Central memory CD8-positive, alpha-beta T cell (primary cell): ENCODE data around the gene CHAF1B.
"Not testable (repeated sequence)": the region's sequence is repeated elsewhere in the genome, so short reads cannot be mapped to it uniquely, and the experiment has no call there.

Source experiments
- ATAC-seq: fragments of 150-1000 bp; cut with Tn5 transposase; replicated peaks from 2 replicates; pipeline ENCODE4 v1.10.0; 2022; ENCODE audit warnings: mild to moderate bottlenecking, moderate FRiP score, moderate number of reproducible peaks; ENCODE audit not compliant: poor library complexity, severe bottlenecking; ENCODE audit errors: extremely low read depth
- DNase-seq, 2 donors: peaks; one replicate each; pipeline ENCODE4 v3.0.0; 2021; ENCODE audit warnings: low spot score in 2 of 2
- H3K27ac Mint-ChIP-seq: one replicate; pipeline ENCODE4 v1.8.0; 2022; ENCODE audit warnings: low read depth, mild to moderate bottlenecking, moderate library complexity, mixed read lengths
- H3K27me3 Mint-ChIP-seq: one replicate; pipeline ENCODE4 v1.8.0; 2022; ENCODE audit warnings: mixed read lengths
- H3K36me3 Mint-ChIP-seq: one replicate; pipeline ENCODE4 v1.8.0; 2022; ENCODE audit warnings: mild to moderate bottlenecking, moderate library complexity, mixed read lengths; ENCODE audit not compliant: insufficient read depth
- H3K4me1 Mint-ChIP-seq: one replicate; pipeline ENCODE4 v1.8.0; 2022; ENCODE audit warnings: mixed read lengths
- H3K4me3 Mint-ChIP-seq: one replicate; pipeline ENCODE4 v1.8.0; 2022; ENCODE audit warnings: mild to moderate bottlenecking, moderate library complexity, mixed read lengths
- H3K9me3 Mint-ChIP-seq: one replicate; pipeline ENCODE4 v1.8.0; 2022; ENCODE audit warnings: mixed read lengths

CHAF1B gene

DNA sequence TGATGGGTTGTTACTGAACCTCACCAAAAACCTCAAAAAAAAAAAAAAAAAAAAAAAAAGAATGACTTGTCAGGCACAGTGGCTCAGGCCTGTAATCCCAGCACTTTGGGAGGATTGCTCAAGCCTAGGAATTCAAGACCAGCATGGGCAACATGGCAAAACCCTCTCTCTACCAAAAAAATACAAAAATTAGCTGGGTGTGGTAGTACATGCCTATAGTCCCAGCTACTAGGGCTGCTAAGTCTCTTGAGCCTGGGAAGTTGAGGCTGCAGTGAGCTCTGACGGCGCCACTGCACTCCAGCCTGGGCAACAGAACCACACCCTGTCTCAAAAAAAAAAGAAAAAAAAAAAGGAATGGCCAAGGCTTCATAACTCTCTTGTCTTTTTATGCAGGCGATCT is 11.1 kb downstream of the CHAF1B start:
- H3K36me3 Mint-ChIP-seq: peaks cover 14% of the 10 kb centered on the region
- no peaks in the 10 kb centered on the region for H3K4me1 Mint-ChIP-seq
- DNase-seq: no peak
- ATAC-seq: no peak
- H3K27me3 Mint-ChIP-seq: no peaks in the 10 kb centered on the region
- H3K9me3 Mint-ChIP-seq: no peaks in the 10 kb centered on the region
- peak overlapping the region; percentile 67 for H3K27ac Mint-ChIP-seq
- no peak overlapping the region for H3K4me3 Mint-ChIP-seq

DNA sequence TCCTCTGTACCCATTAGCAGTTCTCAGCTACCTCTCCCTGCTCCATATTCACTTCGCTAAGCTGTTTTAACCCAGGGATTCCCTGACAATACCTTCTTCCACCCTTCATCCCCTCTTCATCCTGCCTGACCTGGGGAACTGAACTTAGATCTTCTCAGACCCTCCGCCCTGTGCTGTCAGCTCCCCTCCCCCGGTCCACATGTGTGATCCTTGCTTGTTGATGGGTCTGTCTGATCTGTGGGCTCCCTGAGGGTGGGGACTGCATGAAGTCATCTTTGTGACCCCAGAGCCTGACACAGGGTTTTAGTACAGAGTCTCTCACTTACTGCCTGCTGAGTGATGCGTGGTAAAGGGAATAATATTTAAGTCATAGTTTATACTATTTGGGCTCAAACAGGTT is 11.8 kb downstream of the CHAF1B start:
- Mint-ChIP-seq H3K4me3 (no peak overlapping the region), H3K27ac (no peak overlapping the region), H3K9me3 (no peaks in the 10 kb centered on the region), H3K27me3 (no peaks in the 10 kb centered on the region), H3K36me3 (peaks cover 12% of the 10 kb centered on the region), H3K4me1 (no peaks in the 10 kb centered on the region)
- DNase-seq (no peak), ATAC-seq (no peak)

DNA sequence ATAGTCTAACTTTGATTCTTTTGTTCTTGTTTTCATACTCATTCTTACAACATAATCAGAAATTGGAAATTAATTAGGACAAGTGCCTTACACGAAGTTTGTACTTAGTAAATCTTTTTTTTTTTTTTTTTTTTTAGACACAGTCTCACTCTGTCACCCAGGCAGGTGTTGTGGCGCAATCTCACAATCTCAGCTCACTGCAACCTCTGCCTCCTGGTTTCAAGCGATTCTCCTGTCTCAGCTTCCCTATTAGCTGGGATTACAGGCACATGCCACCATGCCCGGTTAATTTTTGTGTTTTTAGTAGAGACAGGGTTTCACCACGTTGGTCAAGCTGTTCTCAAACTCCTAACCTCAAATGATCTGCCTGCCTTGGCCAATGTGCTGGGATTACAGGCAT is 12.4 kb downstream of the CHAF1B start:
- H3K27ac Mint-ChIP-seq: no peak overlapping the region
- no peaks in the 10 kb centered on the region for H3K4me1 Mint-ChIP-seq
- H3K36me3 Mint-ChIP-seq: peaks cover 14% of the 10 kb centered on the region
- H3K9me3 Mint-ChIP-seq: no peaks in the 10 kb centered on the region
- no peak for DNase-seq
- no peak overlapping the region for H3K4me3 Mint-ChIP-seq
- no peaks in the 10 kb centered on the region for H3K27me3 Mint-ChIP-seq
- ATAC-seq: no peak

DNA sequence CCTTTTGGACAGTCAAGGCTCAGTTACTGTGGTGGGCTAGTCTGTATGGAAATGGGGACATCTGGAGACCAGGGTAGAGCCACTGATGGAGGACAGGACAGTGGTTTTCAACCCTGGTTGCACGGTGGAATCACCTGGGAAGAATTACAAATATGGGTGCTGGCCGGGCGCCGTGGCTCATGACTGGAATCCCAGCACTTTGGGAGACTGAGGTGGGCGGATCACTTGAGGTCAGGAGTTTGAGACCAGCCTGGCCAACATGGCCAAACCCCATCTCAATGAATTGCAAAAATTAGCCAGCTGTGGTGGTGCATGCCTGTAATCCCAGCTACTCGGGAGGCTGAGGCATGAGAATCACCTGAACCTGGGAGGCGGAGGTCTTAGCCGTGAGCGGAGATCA is 14.5 kb downstream of the CHAF1B start:
- DNase-seq, H3K4me3 Mint-ChIP-seq, H3K9me3 Mint-ChIP-seq, ATAC-seq, H3K27me3 Mint-ChIP-seq, H3K27ac Mint-ChIP-seq, H3K4me1 Mint-ChIP-seq, H3K36me3 Mint-ChIP-seq: not testable (repeated sequence)

DNA sequence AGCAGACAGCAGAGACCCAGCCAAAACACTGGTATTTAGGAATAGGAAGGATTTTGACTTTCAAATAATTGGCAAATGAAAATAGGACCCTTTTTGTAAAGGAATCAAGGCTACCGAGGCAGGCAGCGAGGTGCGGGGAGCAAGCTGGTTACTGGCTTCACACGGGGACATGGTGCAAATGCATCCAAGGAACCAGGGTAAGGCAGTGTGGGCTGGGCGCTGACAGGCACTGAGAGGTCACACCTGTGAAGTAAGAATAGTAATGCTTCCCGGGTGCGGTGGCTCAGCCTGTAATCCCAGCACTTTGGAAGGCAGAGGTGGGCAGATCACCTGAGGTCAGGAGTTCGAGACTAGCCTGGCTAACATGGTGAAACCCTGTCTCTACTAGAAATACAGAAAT is 15.5 kb downstream of the CHAF1B start:
- H3K27me3 Mint-ChIP-seq: no peaks in the 10 kb centered on the region
- no peak overlapping the region for H3K27ac Mint-ChIP-seq

DNA sequence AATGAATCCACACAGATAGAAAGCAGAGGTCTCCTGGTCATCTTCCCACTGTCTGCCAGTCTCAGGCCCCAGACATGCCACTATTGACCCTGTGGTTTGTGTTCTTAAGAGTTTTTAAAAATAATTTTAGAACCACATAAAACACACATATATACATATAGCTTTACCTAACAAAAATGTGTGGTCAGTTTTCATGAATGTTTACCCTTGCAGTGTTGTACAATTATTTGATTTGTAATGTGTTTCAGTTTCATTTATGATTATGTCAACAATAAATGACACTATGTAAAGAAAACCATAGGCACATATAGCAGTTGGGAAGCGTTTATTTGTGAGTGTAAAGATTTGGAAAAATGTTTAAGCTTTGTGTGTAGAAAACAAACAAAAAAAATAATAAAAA is 17.1 kb downstream of the CHAF1B start:
- Mint-ChIP-seq H3K9me3 (no peaks in the 10 kb centered on the region), H3K36me3 (peaks cover 4% of the 10 kb centered on the region), H3K27ac (no peak overlapping the region), H3K27me3 (no peaks in the 10 kb centered on the region), H3K4me3 (no peak overlapping the region), H3K4me1 (no peaks in the 10 kb centered on the region)
- no peak for ATAC-seq
- no peak for DNase-seq

More for the DNA sequence above, 15.5 kb downstream of the CHAF1B start:
- no peak overlapping the region for H3K4me3 Mint-ChIP-seq
- ATAC-seq: no peak
- peaks cover 7% of the 10 kb centered on the region for H3K36me3 Mint-ChIP-seq
- no peaks in the 10 kb centered on the region for H3K9me3 Mint-ChIP-seq
- DNase-seq: no peak
- H3K4me1 Mint-ChIP-seq: no peaks in the 10 kb centered on the region

DNA sequence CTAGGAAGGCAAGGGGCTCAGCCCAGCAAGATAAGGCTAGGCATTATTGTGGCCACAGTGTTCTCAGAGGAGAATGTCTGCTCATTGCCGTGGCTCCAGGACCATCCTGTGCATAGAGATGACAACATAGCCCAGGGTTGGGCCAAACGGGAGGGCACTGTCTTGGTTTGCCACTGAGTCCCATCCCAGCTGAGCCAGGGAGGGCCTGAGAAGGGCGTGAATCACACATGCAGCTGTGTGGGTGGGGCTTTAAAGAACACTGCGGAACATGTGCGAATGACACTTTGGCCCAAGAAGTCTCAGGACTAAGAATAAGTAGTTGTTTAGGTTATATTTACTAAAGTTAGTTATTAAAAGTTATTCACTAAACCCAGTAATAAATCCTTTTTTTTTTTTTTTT is 18.5 kb downstream of the CHAF1B start:
- ATAC-seq (no peak), DNase-seq (no peak)
- no peaks in the 10 kb centered on the region for H3K27me3 Mint-ChIP-seq
- H3K36me3 Mint-ChIP-seq: peaks cover 8% of the 10 kb centered on the region
- no peak overlapping the region for H3K27ac Mint-ChIP-seq
- H3K4me3 Mint-ChIP-seq: no peak overlapping the region
- H3K4me1 Mint-ChIP-seq: no peaks in the 10 kb centered on the region
- no peaks in the 10 kb centered on the region for H3K9me3 Mint-ChIP-seq

DNA sequence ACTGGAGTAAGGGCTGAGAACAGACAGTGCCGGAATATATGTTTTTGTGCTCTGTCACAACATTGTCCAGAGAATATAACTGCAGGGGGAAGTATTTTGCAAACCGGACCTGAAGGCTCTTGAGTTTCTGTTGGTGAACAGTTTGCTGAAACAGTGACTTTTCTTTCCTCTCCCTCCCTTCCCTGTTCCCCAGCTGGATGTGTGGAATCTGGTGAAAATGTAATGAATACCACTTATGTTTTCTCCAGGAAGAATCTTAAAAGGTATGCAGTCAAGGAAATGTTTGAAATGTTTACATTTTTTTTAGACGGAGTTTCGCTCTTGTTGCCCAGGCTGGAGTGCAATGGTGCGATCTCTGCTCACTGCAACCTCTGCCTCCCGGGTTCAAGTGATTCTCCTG is 23.4 kb downstream of the CHAF1B start:
- Mint-ChIP-seq H3K9me3 (no peaks in the 10 kb centered on the region), H3K27ac (no peak overlapping the region), H3K27me3 (no peaks in the 10 kb centered on the region), H3K36me3 (peaks cover 15% of the 10 kb centered on the region), H3K4me3 (no peak overlapping the region), H3K4me1 (no peaks in the 10 kb centered on the region)
- DNase-seq (no peak), ATAC-seq (no peak)

DNA sequence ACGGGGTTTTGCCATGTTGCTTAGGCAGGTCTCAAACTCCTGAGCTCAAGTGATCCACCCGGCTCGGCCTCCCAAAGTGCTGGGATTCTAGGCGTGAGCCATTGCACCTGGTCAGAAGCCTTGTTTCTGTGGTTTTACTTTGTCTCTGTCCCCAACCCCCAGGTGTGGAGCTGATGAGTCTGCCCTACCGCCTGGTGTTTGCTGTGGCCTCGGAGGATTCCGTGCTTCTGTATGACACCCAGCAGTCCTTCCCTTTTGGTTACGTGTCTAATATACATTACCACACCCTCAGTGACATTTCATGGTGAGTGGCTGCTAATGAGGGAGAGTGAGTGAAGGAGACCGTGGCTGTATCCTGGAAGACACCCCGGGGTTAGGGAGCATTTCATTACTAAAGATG is 26.1 kb downstream of the CHAF1B start:
- Mint-ChIP-seq H3K4me3 (no peak overlapping the region), H3K27ac (no peak overlapping the region), H3K36me3 (peaks cover 15% of the 10 kb centered on the region), H3K27me3 (no peaks in the 10 kb centered on the region), H3K4me1 (no peaks in the 10 kb centered on the region), H3K9me3 (no peaks in the 10 kb centered on the region)
- no peak for ATAC-seq
- DNase-seq: no peak

DNA sequence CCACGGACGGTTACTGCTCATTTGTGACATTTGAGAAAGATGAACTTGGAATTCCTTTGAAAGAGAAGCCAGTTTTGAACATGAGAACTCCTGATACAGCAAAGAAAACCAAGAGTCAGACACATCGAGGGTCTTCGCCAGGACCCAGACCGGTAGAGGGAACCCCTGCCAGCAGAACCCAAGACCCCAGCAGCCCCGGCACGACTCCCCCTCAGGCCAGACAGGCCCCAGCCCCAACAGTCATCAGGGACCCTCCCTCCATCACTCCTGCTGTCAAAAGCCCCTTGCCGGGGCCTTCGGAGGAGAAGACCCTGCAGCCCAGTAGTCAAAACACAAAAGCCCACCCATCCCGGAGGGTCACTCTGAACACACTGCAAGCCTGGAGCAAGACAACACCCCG is 27.7 kb downstream of the CHAF1B start:
- Mint-ChIP-seq H3K27me3 (no peaks in the 10 kb centered on the region), H3K4me3 (no peak overlapping the region), H3K36me3 (peaks cover 15% of the 10 kb centered on the region), H3K9me3 (no peaks in the 10 kb centered on the region), H3K27ac (no peak overlapping the region), H3K4me1 (no peaks in the 10 kb centered on the region)
- DNase-seq: no peak
- no peak for ATAC-seq

DNA sequence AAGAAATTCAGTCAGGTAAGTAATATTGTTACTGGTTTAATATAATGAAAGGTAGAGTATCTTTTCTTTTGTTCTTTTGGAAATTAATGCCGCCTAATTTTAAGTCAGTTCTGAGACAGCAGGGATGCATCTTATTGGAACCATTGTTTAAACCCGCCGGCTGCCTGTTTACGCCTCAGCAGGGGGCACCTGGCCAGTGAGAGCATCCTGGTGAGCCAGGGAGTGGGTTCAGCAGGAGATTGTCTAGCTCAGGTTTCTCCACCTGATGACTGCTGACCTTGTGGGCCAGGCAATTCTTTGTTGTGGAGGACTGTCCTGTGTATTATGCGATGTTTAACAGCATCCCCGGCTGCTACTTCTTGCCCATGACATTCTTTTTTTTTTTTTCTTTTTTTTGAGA is 30.2 kb downstream of the CHAF1B start:
- ATAC-seq (no peak), DNase-seq (no peak)
- Mint-ChIP-seq H3K27me3 (no peaks in the 10 kb centered on the region), H3K4me3 (no peak overlapping the region), H3K9me3 (no peaks in the 10 kb centered on the region), H3K27ac (no peak overlapping the region), H3K36me3 (peaks cover 7% of the 10 kb centered on the region), H3K4me1 (no peaks in the 10 kb centered on the region)

DNA sequence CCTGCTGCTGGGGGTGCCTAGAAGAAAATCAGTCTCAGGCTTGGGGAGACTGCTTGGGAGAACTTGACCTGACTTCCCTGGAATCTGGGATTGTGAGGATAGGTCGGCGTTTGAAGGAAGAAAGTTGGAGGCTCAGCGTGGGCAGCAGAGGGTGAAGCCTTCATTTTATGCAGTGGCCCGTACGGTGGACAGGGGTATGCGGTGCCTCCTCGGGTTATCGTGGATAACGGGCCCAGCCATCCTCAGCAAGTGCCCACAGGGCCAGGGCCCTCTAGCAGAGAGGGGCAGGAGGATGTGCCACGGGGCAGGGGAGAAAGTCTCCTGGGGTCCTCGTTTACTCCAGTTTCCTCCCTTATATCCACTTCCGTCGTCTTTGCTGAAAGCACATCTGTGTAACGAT is 34.0 kb downstream of the CHAF1B start:
- ATAC-seq (no peak), DNase-seq (no peak)
- peaks cover 4% of the 10 kb centered on the region for H3K36me3 Mint-ChIP-seq
- no peak overlapping the region for H3K4me3 Mint-ChIP-seq
- H3K4me1 Mint-ChIP-seq: no peaks in the 10 kb centered on the region
- no peaks in the 10 kb centered on the region for H3K9me3 Mint-ChIP-seq
- H3K27me3 Mint-ChIP-seq: no peaks in the 10 kb centered on the region
- no peak overlapping the region for H3K27ac Mint-ChIP-seq

DNA sequence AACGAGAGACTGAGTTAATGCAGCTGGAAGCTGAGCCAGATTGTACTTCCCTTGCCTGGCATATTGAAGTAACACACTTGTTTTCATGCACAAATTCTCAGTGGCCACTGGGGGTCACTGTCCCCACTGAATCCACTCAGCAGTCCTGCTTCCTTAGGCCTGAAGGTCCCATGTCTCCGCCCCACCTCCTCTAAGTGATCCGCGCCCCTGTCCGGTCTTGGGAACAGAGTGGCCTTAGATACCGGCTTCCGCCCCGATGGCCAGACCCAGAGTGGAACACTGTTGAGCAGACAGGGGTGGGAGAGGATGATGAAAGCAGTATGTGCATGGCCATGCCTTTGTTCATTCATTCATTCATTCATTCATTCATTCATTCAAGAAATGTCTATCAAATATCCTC is 34.8 kb downstream of the CHAF1B start:
- H3K4me1 Mint-ChIP-seq: no peaks in the 10 kb centered on the region
- H3K9me3 Mint-ChIP-seq: no peaks in the 10 kb centered on the region
- H3K4me3 Mint-ChIP-seq: no peak overlapping the region
- peaks cover 4% of the 10 kb centered on the region for H3K36me3 Mint-ChIP-seq
- ATAC-seq (no peak), DNase-seq (no peak)
- no peak overlapping the region for H3K27ac Mint-ChIP-seq
- no peaks in the 10 kb centered on the region for H3K27me3 Mint-ChIP-seq
